PC-3 (cell line): ENCODE results near the gene LCE1B.

ENCODE experiments used
- EZH2 ChIP-seq: fragments of 300-600 bp; sonication (generic); IDR thresholded peaks from one replicate; pipeline ENCODE4 v1.6.1; 2017; ENCODE audit warnings: antibody characterized with exemption, mild to moderate bottlenecking, low read length; ENCODE audit not compliant: unreplicated experiment
- TF ChIP-seq, protein P1 (sequence below): fragments of 300-600 bp; sonication (generic); conservative IDR thresholded peaks from 2 replicates; pipeline ENCODE4 v1.5.1; 2017; ENCODE audit warnings: antibody characterized with exemption, low read depth, mild to moderate bottlenecking, low read length

DNA sequence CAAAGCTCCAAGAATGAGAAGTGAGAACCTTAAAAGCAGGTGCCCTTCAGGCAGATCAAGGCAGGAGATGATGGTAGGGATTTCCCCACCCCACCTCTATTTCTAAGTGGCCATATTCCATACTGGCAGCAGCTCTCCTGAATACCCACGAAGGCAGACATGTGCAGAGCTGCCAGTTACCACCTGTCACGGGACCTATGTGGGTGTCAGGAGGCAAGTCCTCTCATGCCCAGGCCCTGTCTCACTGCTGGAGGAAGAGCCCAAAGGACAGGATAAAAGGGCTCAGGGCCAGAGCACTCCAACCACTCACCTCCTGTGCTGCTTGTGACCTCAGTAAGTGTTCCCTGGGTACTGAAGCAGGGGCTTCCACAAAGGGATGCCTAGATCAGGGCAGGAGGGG is 721 bp upstream of the LCE1B start:
- TF ChIP-seq EZH2, result no peak
- TF ChIP-seq, protein P1, sequence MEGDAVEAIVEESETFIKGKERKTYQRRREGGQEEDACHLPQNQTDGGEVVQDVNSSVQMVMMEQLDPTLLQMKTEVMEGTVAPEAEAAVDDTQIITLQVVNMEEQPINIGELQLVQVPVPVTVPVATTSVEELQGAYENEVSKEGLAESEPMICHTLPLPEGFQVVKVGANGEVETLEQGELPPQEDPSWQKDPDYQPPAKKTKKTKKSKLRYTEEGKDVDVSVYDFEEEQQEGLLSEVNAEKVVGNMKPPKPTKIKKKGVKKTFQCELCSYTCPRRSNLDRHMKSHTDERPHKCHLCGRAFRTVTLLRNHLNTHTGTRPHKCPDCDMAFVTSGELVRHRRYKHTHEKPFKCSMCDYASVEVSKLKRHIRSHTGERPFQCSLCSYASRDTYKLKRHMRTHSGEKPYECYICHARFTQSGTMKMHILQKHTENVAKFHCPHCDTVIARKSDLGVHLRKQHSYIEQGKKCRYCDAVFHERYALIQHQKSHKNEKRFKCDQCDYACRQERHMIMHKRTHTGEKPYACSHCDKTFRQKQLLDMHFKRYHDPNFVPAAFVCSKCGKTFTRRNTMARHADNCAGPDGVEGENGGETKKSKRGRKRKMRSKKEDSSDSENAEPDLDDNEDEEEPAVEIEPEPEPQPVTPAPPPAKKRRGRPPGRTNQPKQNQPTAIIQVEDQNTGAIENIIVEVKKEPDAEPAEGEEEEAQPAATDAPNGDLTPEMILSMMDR, result no peak
